ENCODE data around the gene RHBDL2. TPM values are rescaled to one million over a fixed set of nuclear protein-coding genes. Genes with fewer than 3 reads are reported as not detected.

The RHBDL2 gene
- total RNA-seq, 1 experiment from 2014 or later, result 0.30 TPM

GRCh38 chr1:38941093-38941492, 537 bp downstream of the RHBDL2 start:
- ChIA-PET CTCF (interaction anchor here (1.0 kb wide), 1 partner anchor 31 kb away, joined by 3 read pairs; no protein-coding TSS in a partner anchor), POLR2A (interaction anchor here (1.1 to 2.1 kb wide), 3 partner anchors 49 to 86 kb away, joined by 3 to 8 read pairs (median 3); no protein-coding TSS in a partner anchor)
- peak overlapping the region; percentile 60 for H3K27ac Mint-ChIP-seq (ENCODE audit: low read depth, unreplicated experiment)
- peak; percentile 5 for DNase-seq (ENCODE audit: unreplicated experiment)
- H3K27me3 Mint-ChIP-seq (ENCODE audit: insufficient read depth, unreplicated experiment), result no peaks in the 10 kb centered on the region
- peak overlapping the region; percentile 91 for H3K4me3 Mint-ChIP-seq (ENCODE audit: unreplicated experiment)
- no peaks in the 10 kb centered on the region for H3K9me3 Mint-ChIP-seq (ENCODE audit: unreplicated experiment)
- intact Hi-C loops (cut with micrococcal nuclease), result loop anchor here (1.0 to 5.0 kb wide), 2 partner anchors 68 to 86 kb away; partner anchors contain the start of genes MYCBP and NDUFS5
- H3K4me1 Mint-ChIP-seq (ENCODE audit: insufficient read depth, unreplicated experiment), result peaks cover 15% of the 10 kb centered on the region
- peaks cover 6% of the 10 kb centered on the region for H3K36me3 Mint-ChIP-seq (ENCODE audit: insufficient read depth, unreplicated experiment)
- TF ChIP-seq CTCF (IDR thresholded peaks at IDR 0.05; ENCODE audit: unreplicated experiment), result no peak
- BruUV-seq (replicated peaks), result no TSS peak

- Mint-ChIP-seq H3K4me3 (ENCODE audit: unreplicated experiment) (peak overlapping the region; percentile 91), H3K27me3 (ENCODE audit: insufficient read depth, unreplicated experiment) (no peaks in the 10 kb centered on the region), H3K27ac (ENCODE audit: low read depth, unreplicated experiment) (peak overlapping the region; percentile 60), H3K4me1 (ENCODE audit: insufficient read depth, unreplicated experiment) (peaks cover 15% of the 10 kb centered on the region), H3K36me3 (ENCODE audit: insufficient read depth, unreplicated experiment) (peaks cover 6% of the 10 kb centered on the region), H3K9me3 (ENCODE audit: unreplicated experiment) (no peaks in the 10 kb centered on the region)
- intact Hi-C loops (cut with micrococcal nuclease), result loop anchor here (1.0 to 5.0 kb wide), 2 partner anchors 67 to 87 kb away; partner anchors contain the start of genes MYCBP and NDUFS5
- no peak for DNase-seq (ENCODE audit: unreplicated experiment)
- POLR2A ChIA-PET, result interaction anchor here (1.1 kb wide), 1 partner anchor 86 kb away, joined by 3 read pairs; no protein-coding TSS in a partner anchor
- CTCF ChIA-PET, result no interaction called here
- BruUV-seq (replicated peaks), result no TSS peak
- no peak for TF ChIP-seq CTCF (IDR thresholded peaks at IDR 0.05; ENCODE audit: unreplicated experiment)
These were observed 1.1 kb downstream of the RHBDL2 start for GRCh38 chr1:38940339-38941047.

GRCh38 chr1:38938722-38939260, 2.8 kb downstream of the RHBDL2 start:
- BruUV-seq (replicated peaks), result no TSS peak
- DNase-seq (ENCODE audit: unreplicated experiment), result no peak
- H3K36me3 Mint-ChIP-seq (ENCODE audit: insufficient read depth, unreplicated experiment), result no peaks in the 10 kb centered on the region
- H3K27ac Mint-ChIP-seq (ENCODE audit: low read depth, unreplicated experiment), result no peak overlapping the region
- H3K4me1 Mint-ChIP-seq (ENCODE audit: insufficient read depth, unreplicated experiment), result peaks cover 15% of the 10 kb centered on the region
- H3K9me3 Mint-ChIP-seq (ENCODE audit: unreplicated experiment), result no peaks in the 10 kb centered on the region
- H3K27me3 Mint-ChIP-seq (ENCODE audit: insufficient read depth, unreplicated experiment), result no peaks in the 10 kb centered on the region
- no peak overlapping the region for H3K4me3 Mint-ChIP-seq (ENCODE audit: unreplicated experiment)
- no peak for TF ChIP-seq CTCF (IDR thresholded peaks at IDR 0.05; ENCODE audit: unreplicated experiment)
- intact Hi-C loops (cut with micrococcal nuclease), result no loop called here
- POLR2A ChIA-PET, result no interaction called here
- CTCF ChIA-PET, result interaction anchor here (0.6 kb wide), 1 partner anchor 1529 kb away, joined by 3 read pairs; no protein-coding TSS in a partner anchor

GRCh38 chr1:38932571-38932970, 9.1 kb downstream of the RHBDL2 start:
- Mint-ChIP-seq H3K27me3 (ENCODE audit: insufficient read depth, unreplicated experiment) (no peaks in the 10 kb centered on the region), H3K9me3 (ENCODE audit: unreplicated experiment) (no peaks in the 10 kb centered on the region), H3K4me3 (ENCODE audit: unreplicated experiment) (no peak overlapping the region), H3K36me3 (ENCODE audit: insufficient read depth, unreplicated experiment) (no peaks in the 10 kb centered on the region), H3K4me1 (ENCODE audit: insufficient read depth, unreplicated experiment) (no peaks in the 10 kb centered on the region), H3K27ac (ENCODE audit: low read depth, unreplicated experiment) (no peak overlapping the region)
- BruUV-seq (replicated peaks), result no TSS peak
- TF ChIP-seq CTCF (IDR thresholded peaks at IDR 0.05; ENCODE audit: unreplicated experiment), result no peak
- POLR2A ChIA-PET, result no interaction called here
- intact Hi-C loops (cut with micrococcal nuclease), result no loop called here
- CTCF ChIA-PET, result no interaction called here
- no peak for DNase-seq (ENCODE audit: unreplicated experiment)
